ENCODE results near the gene GAA. TPM values are rescaled to one million over a fixed set of nuclear protein-coding genes. Genes with fewer than 3 reads are reported as not detected.
A peak's percentile ranks its signal among the peaks of the same experiment; 100 is the strongest.

The GAA gene
- total RNA-seq, 1 experiment from 2014 or later, result 30.3 TPM

GRCh38 chr17:80116921-80117380, 15.6 kb downstream of the GAA start:
- WGBS (ENCODE audit: extremely low coverage, insufficient read length, low lambda C conversion rate), result no CpG with 5 or more reads among the region's 13 CpGs
- no peak for TF ChIP-seq CTCF (conservative IDR thresholded peaks at IDR 0.05)

More at GRCh38 chr17:80116921-80117380, 15.6 kb downstream of the GAA start:
- Mint-ChIP-seq H3K4me1 (peaks cover 10 to 24% of the 10 kb centered on the region in 2 experiments), H3K36me3 (ENCODE audit: insufficient read depth in 1 of 3, low read depth in 3 of 3) (peaks cover 2 to 41% (median 7%) of the 10 kb centered on the region in 3 experiments; a peak in 5 of 7 replicates), H3K9me3 (peaks cover 0 to 7% of the 10 kb centered on the region in 2 experiments; a peak in 1 of 5 replicates), H3K27me3 (ENCODE audit: low read depth) (no peaks in the 10 kb centered on the region; the same call in 1 of the 2 replicates), H3K4me3 (no peak overlapping the region), H3K27ac (no peak overlapping the region; a peak in 1 of 7 replicates)
- no peak overlapping the region for H4K91ac ChIP-seq (ENCODE audit: insufficient read length, low read depth, low read length)
- no peaks in the 10 kb centered on the region for H3K23me2 ChIP-seq (ENCODE audit: insufficient read length, low read depth, low read length, poor library complexity, severe bottlenecking)
- no peak overlapping the region for H2BK15ac ChIP-seq (ENCODE audit: low read depth, low read length)
- no peak overlapping the region for H4K8ac ChIP-seq (replicated peaks; ENCODE audit: insufficient read length, low read depth, low read length)
- H3K4ac ChIP-seq (ENCODE audit: low read depth, low read length), result no peak overlapping the region
- no peak overlapping the region for H2BK120ac ChIP-seq (ENCODE audit: low read depth, low read length, poor library complexity, severe bottlenecking)
- H3K9ac ChIP-seq (ENCODE audit: extremely low read depth, insufficient read length, low read length), result no peak overlapping the region
- no peaks in the 10 kb centered on the region for H3K9me3 ChIP-seq (ENCODE audit: control insufficient read depth, low read depth, low read length)
- no peak overlapping the region for H3K56ac ChIP-seq (ENCODE audit: insufficient read length, low read depth, low read length)
- H3T11ph ChIP-seq (ENCODE audit: low read length), result no peak overlapping the region
- H2BK12ac ChIP-seq (ENCODE audit: insufficient read length, low read depth, low read length), result no peak overlapping the region
- H4K20me1 ChIP-seq (ENCODE audit: control insufficient read depth, insufficient read depth, insufficient read length), result no peaks in the 10 kb centered on the region
- H2AFZ ChIP-seq (ENCODE audit: low read length), result no peak overlapping the region
- H3K14ac ChIP-seq (ENCODE audit: insufficient read depth, low read length), result no peak overlapping the region; the same call in 1 of the 2 replicates
- H3K27me3 ChIP-seq (ENCODE audit: insufficient read depth, low read length), result no peaks in the 10 kb centered on the region
- no peaks in the 10 kb centered on the region for H3K79me2 ChIP-seq (ENCODE audit: insufficient read depth, low read length)
- H3K27ac ChIP-seq (ENCODE audit: insufficient read length, low read depth, low read length), result no peak overlapping the region
- H2AK5ac ChIP-seq (ENCODE audit: insufficient read length, low read length), result no peak overlapping the region
- H4K5ac ChIP-seq (ENCODE audit: insufficient read length, low read depth, low read length), result no peak overlapping the region
- no peak overlapping the region for H3K23ac ChIP-seq (ENCODE audit: insufficient read length, low read depth, low read length)
- H3K4me2 ChIP-seq (ENCODE audit: insufficient read depth, insufficient read length, low read length), result no peak overlapping the region
- H3K4me1 ChIP-seq (ENCODE audit: insufficient read depth, low read length), result no peaks in the 10 kb centered on the region
- no peak overlapping the region for H2BK5ac ChIP-seq (ENCODE audit: insufficient read length, low read length)
- no peak overlapping the region for H3K18ac ChIP-seq (ENCODE audit: insufficient read length, low read depth, low read length)
- H3K79me1 ChIP-seq (ENCODE audit: insufficient read depth, low read depth, low read length, poor library complexity, severe bottlenecking), result no peaks in the 10 kb centered on the region
- H2BK20ac ChIP-seq (ENCODE audit: low read depth, low read length, poor library complexity, severe bottlenecking), result no peak overlapping the region
- peak; percentile 24 for DNase-seq

All from H9 (cell line).